ENCODE data around the gene PSMB11.

PSMB11 gene

DNA sequence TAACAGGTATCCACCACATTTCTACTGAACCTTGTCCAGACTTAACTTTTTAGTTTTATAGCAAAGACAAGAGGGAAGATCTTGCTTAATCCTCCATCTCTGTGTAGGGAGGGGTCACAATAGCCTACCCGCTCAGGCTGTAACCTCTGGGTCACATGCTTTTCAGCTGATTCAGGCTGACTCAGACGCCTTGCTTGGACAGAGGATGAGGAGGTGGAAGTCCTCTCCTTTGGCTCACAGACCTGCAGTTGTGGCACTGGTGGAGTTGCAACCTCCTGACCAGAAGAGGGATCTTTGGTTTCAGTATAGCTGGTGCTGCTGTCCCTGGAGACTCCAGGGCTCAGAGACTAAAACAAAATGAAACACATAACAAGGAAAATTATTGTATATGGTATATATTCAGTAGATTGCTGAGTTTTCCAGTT is 36.7 kb downstream of the PSMB11 start:
- DNase-seq: no peak

DNA sequence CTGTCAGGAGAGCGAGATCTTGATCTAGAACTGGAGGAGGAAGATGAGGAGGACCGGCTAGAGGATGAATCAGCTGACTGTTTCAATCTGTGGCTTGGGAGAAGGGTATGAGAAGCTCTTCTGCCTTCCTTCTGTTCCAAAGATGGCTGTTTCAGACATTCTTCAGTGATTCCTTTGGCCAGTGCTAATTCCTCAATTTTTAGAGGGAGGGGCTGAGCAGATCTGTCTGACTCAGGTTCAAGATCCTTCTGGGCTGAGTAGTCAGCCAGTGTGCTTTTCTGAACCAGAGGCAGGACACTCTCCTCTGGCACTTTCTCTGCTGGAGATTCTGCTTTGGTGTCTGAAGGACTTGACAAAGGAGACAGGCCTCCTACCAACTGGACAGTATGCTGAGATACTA is 37.7 kb downstream of the PSMB11 start:
- no peak for DNase-seq

DNA sequence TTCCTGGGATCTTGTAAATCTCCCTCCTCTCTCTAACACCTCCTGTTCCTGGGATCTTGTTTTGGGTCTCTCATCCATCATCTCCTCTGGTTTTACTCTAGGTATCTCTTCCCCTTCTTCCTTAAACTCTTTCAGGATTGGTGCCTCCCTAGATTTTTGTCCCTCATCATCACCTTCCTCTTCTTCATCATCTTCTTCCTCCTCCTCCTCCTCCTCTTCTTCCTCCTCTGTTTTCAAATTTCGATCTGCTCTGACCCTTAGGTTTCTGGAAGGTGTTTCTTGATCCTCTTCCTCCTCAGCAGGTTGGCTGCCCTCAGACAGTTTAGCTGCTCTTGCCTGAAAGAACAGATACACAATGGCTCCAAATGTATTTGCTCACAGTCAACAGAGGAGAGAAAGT is 38.5 kb downstream of the PSMB11 start:
- DNase-seq: no peak

DNA sequence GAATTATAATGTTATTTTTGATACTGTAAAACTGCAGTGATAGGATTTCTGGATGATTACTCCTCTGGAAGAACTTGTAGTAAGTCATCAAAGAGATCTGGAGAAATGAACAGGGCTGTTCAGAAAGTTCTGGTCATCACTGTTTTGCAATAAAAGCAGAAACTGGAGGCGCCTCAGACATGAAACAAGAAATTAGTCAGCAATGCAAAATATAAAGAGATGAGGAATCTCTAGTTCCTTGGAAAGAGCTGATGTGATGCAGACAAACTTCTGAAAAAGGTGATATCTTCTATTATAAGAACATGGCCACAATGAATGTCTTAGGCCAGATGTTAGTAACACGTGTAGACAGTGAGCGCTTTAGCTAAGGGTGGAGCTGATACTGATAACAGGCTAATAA is 43.4 kb downstream of the PSMB11 start:
- no peak for DNase-seq

DNA sequence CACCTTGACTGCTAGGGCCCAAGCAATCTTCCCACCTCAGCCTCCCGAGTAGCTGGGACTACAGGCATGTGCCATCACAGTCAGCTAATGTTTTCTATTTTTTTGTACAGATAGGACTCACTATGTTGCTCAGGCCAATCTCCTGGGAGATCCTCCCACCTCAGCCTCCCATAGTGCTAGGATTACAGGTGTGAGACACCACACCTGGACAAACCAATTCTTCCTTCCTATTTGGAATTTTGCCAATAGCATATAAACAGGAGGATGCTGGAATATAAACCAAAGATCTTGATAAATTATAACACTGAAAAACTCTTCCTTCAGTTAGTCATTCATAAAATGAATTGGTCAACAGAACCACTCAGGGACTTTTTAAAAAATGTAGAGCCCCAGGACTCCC is 44.6 kb downstream of the PSMB11 start:
- DNase-seq: no peak

DNA sequence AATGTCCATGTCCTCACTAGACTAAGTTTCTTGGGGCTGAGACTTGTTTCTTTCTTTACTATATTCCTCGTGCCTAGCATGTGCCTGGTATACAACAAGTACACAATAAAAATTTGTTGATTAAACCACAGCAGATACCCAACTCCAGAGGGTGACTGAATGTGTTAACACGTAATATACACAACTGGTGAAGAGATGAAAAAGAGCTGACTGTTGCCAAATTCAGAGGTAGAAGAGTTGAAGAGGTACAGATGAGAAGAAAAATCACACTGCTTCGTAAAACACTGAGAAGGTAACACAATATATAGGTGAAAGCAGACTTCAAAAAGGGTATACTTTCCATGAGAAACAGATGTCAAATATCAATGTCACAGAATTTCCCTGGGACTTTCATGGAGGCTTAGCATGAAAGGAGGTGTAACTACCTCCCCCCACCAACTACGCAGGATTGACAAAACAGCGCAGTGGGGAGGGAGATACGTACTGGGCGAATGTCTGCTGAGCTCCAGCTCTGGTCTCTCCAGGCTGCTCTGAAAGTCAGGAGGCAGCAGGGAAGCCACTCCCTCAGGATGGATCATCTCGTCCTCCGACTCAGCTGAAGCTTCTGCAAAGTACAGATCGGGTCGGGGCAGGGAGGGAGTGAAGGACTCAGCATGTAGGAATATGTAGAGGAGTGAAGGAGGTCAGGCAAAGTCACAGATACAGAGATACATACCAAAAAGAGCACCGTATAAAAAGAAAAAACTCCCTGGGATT is 47.7 kb downstream of the PSMB11 start:
- DNase-seq: no peak

DNA sequence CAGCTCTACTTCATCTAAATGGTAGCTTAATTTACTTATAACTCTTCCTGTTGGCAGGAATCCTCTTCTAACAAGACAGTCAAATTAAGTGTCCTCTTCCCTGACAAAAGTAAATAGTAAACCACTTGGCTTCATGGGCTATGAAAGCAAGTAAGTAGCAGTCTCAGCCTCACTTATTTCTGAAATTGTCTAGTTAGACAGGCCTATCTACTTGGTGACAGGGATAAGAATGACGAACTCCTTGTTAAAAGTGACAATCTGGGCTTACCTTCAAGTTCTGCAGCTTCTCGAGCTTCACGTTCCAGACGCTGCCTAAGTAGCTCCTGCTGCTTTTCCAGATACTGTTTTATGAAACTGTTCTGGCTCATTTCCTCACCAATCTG is 48.2 kb downstream of the PSMB11 start:
- DNase-seq: no peak

DNA sequence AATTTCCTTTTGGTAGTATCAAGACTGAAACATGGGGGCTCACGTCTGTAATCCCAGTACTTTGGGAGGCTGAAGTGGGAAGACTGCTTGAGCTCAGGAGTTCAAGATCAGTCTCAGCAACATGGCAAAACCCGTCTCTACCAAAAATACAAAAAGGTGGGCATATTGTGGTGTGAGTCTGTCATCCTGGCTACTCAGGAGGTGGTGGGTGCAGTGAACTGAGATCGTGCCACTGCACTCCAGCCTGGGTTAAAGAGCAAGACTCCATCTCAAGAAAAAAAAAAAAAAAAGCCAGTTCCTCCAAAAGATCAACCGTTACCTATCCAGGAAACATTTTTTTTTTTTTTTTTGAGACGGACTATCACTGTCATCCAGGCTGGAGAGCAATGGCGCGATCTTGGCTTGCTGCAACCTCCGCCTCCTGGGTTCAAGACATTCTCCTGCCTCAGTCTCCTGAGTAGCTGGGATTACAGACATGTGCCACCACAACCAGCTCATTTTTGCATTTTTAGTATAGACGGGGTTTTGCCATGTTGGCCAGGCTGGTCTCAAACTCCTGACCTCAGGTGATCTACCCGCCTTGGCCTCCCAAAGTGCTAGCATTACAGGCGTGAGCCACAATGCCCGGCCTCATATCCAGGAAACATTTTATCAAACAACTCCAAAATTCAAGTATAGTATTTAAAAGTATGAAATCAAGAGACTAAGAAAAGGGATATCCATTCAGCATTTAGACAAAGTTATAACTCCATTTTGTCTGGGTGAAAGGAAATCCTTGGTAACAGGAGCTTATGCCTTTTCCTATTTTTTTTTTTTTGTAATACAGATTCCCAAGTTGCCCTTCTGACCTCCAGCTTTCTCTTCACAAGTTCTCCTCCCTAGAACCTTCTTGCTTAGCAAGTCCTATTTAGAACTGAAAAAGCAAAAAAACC is 49.5 kb downstream of the PSMB11 start:
- no peak for DNase-seq

DNA sequence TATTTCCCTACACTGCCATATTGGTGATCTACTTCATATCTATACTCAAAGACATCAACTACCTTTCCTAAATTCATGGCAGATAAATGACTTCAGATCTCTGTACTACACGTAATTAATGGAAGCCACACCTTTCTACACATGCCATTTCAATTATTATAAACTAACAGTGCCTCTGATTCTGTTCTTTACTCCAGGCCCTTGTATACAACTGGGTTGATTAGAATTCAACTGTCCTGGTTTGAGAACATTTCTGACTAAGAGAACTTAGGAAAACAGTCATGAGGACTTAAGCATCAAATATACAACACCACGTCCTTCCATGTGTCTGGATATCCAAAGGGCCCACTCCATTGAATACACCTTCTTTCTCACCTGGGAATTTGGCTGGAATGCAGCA is 51.1 kb downstream of the PSMB11 start:
- no peak for DNase-seq

DNA sequence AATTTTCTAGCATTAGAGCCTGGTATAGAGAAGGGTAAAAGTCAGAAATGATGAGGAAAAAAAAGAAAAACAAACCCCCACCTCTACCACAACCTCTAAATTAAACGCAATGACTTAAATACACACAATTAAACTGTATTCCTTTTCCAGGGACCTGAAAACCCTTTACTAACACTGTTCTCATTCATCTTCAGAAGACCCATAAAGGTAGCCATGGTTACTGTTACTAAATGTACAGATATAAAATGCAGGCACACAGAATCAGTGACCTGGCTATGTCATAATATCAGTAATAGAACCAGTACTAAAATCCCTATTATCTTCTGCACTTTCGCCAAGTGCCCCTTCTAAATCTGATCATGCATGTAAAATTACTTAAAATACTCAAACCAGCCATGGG is 51.5 kb downstream of the PSMB11 start:
- no peak for DNase-seq

Data from nucleus accumbens (tissue), 56 donors.